ENCODE results near the gene SAMD1. TPM values are rescaled to one million over a fixed set of nuclear protein-coding genes. Genes with fewer than 3 reads are reported as not detected.

The SAMD1 gene
- polyA plus RNA-seq, 5 donors, result 37.3 to 73.6 (median 49.7) TPM

DNA sequence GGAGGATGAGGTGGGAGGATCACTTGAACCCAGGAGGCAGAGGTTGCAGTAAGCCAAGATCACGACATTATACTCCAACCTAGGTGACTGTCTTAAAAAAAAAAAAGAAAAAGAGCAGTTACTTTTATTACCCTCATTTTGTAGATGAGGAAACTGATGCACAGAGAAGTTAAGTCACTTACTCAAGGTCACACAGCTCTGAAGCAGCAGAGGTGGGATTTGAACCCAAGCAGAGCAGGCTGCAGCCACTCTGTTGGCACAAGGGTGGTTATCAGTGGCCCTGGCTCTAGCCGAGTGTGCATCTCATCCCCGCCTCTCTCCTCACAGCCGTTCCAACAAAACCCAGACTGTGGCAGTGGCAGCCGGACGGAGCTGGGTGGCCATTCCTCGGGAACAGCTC lies 51.4 kb downstream of the SAMD1 start:
- DNase-seq, result no peak

Other genes with a start within 250 kb of the SAMD1 start
- 1 to 10 TPM; 1.2 to 4.0 (median 2.1) TPM for gene NANOS3, start 213.6 kb downstream of the SAMD1 start, polyA plus RNA-seq (ENCODE audit: insufficient read depth in 1 of 5, insufficient read length in 5 of 5, low replicate concordance in 1 of 5)
- gene BRME1, start 184.6 kb downstream of the SAMD1 start, polyA plus RNA-seq (ENCODE audit: insufficient read depth in 1 of 5, insufficient read length in 5 of 5, low replicate concordance in 1 of 5), result 1 to 10 TPM; 6.5 to 9.8 (median 7.7) TPM
- gene CC2D1A, start 184.6 kb downstream of the SAMD1 start, polyA plus RNA-seq (ENCODE audit: insufficient read depth in 1 of 5, insufficient read length in 5 of 5, low replicate concordance in 1 of 5), result 10 to 100 TPM; 19.8 to 35.5 (median 28.8) TPM
- 1 to 10 TPM; 1.2 to 2.3 (median 1.7) TPM for gene PODNL1, start 152.3 kb downstream of the SAMD1 start, polyA plus RNA-seq (ENCODE audit: insufficient read depth in 1 of 5, insufficient read length in 5 of 5, low replicate concordance in 1 of 5)
- gene DCAF15, start 138.2 kb downstream of the SAMD1 start, polyA plus RNA-seq (ENCODE audit: insufficient read depth in 1 of 5, insufficient read length in 5 of 5, low replicate concordance in 1 of 5), result 10 to 100 TPM; 25.0 to 39.7 (median 29.0) TPM
- gene RFX1, start 84.4 kb downstream of the SAMD1 start, polyA plus RNA-seq (ENCODE audit: insufficient read depth in 1 of 5, insufficient read length in 5 of 5, low replicate concordance in 1 of 5), result 10 to 100 TPM in 3 of 5 donors, 1 to 10 TPM in 2; 7.4 to 15.1 (median 10.7) TPM
- gene RLN3, start 62.6 kb downstream of the SAMD1 start, polyA plus RNA-seq (ENCODE audit: insufficient read depth in 1 of 5, insufficient read length in 5 of 5, low replicate concordance in 1 of 5), result not detected
- 10 to 100 TPM in 1 of 5 donors, 1 to 10 TPM in 4; 6.1 to 11.6 (median 6.7) TPM for gene IL27RA, start 59.0 kb downstream of the SAMD1 start, polyA plus RNA-seq (ENCODE audit: insufficient read depth in 1 of 5, insufficient read length in 5 of 5, low replicate concordance in 1 of 5)
- 10 to 100 TPM; 12.5 to 26.5 (median 22.0) TPM for gene PALM3, start 28.7 kb downstream of the SAMD1 start, polyA plus RNA-seq (ENCODE audit: insufficient read depth in 1 of 5, insufficient read length in 5 of 5, low replicate concordance in 1 of 5)
- 1 to 10 TPM; 1.1 to 3.9 (median 2.2) TPM for gene MISP3, start 18.0 kb downstream of the SAMD1 start, polyA plus RNA-seq (ENCODE audit: insufficient read depth in 1 of 5, insufficient read length in 5 of 5, low replicate concordance in 1 of 5)
- gene C19orf67, start 5.0 kb downstream of the SAMD1 start, polyA plus RNA-seq (ENCODE audit: insufficient read depth in 1 of 5, insufficient read length in 5 of 5, low replicate concordance in 1 of 5), result under 1 TPM in 4 of 5 donors, not detected in 1; 0.10 to 0.19 (median 0.13) TPM
- 100 to 1,000 TPM in 2 of 5 donors, 10 to 100 TPM in 3; 70.2 to 122 (median 80.9) TPM for gene PRKACA, start 27.0 kb upstream of the SAMD1 start, polyA plus RNA-seq (ENCODE audit: insufficient read depth in 1 of 5, insufficient read length in 5 of 5, low replicate concordance in 1 of 5)
- 10 to 100 TPM; 14.6 to 25.7 (median 19.6) TPM for gene ASF1B, start 45.8 kb upstream of the SAMD1 start, polyA plus RNA-seq (ENCODE audit: insufficient read depth in 1 of 5, insufficient read length in 5 of 5, low replicate concordance in 1 of 5)
- 10 to 100 TPM; 26.0 to 44.9 (median 32.7) TPM for gene ADGRL1, start 115.4 kb upstream of the SAMD1 start, polyA plus RNA-seq (ENCODE audit: insufficient read depth in 1 of 5, insufficient read length in 5 of 5, low replicate concordance in 1 of 5)

Measured in right lung (tissue), 5 donors.